Peyer's patch (tissue), 4 donors: ENCODE data around the gene CORO7. TPM values are rescaled to one million over a fixed set of nuclear protein-coding genes. Genes with fewer than 3 reads are reported as not detected.
A peak's percentile ranks its signal among the peaks of the same experiment; 100 is the strongest.

Experiments used
- DNase-seq, 3 donors: peaks; one replicate each; pipeline ENCODE4 v3.0.0-alpha.2; 2017 to 2019
- H3K27ac ChIP-seq, 4 donors: fragments of 200-600 bp; sonication (generic); one replicate each; pipeline ENCODE4 v1.5.1; 2016 to 2019
- H3K27me3 ChIP-seq, 2 donors: fragments of 200-600 bp; sonication (generic); one replicate each; pipeline ENCODE4 v1.5.1; 2019
- H3K36me3 ChIP-seq, 3 donors: fragments of 200-600 bp; sonication (generic); one replicate each; pipeline ENCODE4 v1.5.1; 2016 to 2019
- H3K4me1 ChIP-seq, 4 donors: fragments of 200-600 bp; sonication (generic); one replicate each; pipeline ENCODE4 v1.5.1; 2016 to 2019
- H3K4me3 ChIP-seq, 4 donors: fragments of 200-600 bp; sonication (generic); 1 replicate in 3 of 4; 2 replicates in 1 of 4; pipeline ENCODE4 v1.5.1; 2016 to 2019; ENCODE audit warnings: mild to moderate bottlenecking in 1 of 4
- H3K9me3 ChIP-seq, 4 donors: fragments of 200-600 bp; sonication (generic); one replicate each; pipeline ENCODE4 v1.5.1; 2016 to 2019; ENCODE audit warnings: mild to moderate bottlenecking in 1 of 4
- CTCF ChIP-seq, 6 experiments: fragments of 450-650 bp in 4 of 6; fragments of 200-600 bp in 2 of 6; sonication (generic) in 1 of 6; IDR thresholded peaks; one replicate each; pipeline ENCODE4 v1.5.1; 2017 to 2019; ENCODE audit warnings: antibody characterized with exemption in 6 of 6, mild to moderate bottlenecking in 3 of 6, moderate library complexity in 1 of 6
- POLR2A ChIP-seq, 2 donors: fragments of 450-650 bp; IDR thresholded peaks; one replicate each; pipeline ENCODE4 v1.5.1; 2017; ENCODE audit warnings: antibody characterized with exemption in 2 of 2, mild to moderate bottlenecking in 2 of 2, moderate library complexity in 2 of 2
- total RNA-seq, 4 donors: library from RNA; depleted of rRNA; stranded (reverse); fragments of >200 nt; gene quantifications; one replicate each; pipeline ENCODE4 v1.1.0, GENCODE V29; 2016

CORO7 gene
- total RNA-seq, 4 donors from 2014 or later, result 73.4 to 219 (median 110) TPM

GRCh38 chr16:4425378-4426020 lies 9.1 kb upstream of the CORO7 start, which contains the start of gene DNAJA3:
DNAJA3 (plus strand) TSS chr16:4425868; CDS start chr16:4425882, 14 bp downstream.
- no peaks in the 10 kb centered on the region for H3K27me3 ChIP-seq
- TF ChIP-seq POLR2A (IDR thresholded peaks at IDR 0.05) (peak; percentile 58 to 76), CTCF (IDR thresholded peaks at IDR 0.05) (peak in 3 of 6 experiments; percentile 5 to 21 (median 15))
- H3K4me1 ChIP-seq, result peaks cover 0 to 20% (median 6%) of the 10 kb centered on the region in 4 donors

GRCh38 chr16:4420505-4421105 lies 4.2 kb upstream of the CORO7 start:
- no peaks in the 10 kb centered on the region for H3K9me3 ChIP-seq
- TF ChIP-seq CTCF (IDR thresholded peaks at IDR 0.05) (no peak), POLR2A (IDR thresholded peaks at IDR 0.05) (no peak)
- H3K4me3 ChIP-seq, result no peak overlapping the region
- H3K4me1 ChIP-seq, result peaks cover 0 to 10% (median 2%) of the 10 kb centered on the region in 4 donors
- DNase-seq, result no peak
- H3K27me3 ChIP-seq, result no peaks in the 10 kb centered on the region
- H3K36me3 ChIP-seq, result no peaks in the 10 kb centered on the region
- peak overlapping the region in 2 of 4 donors; percentile 4 to 17 for H3K27ac ChIP-seq

More at GRCh38 chr16:4425378-4426020, 9.1 kb upstream of the CORO7 start, which contains the start of gene DNAJA3:
- peak; percentile 88 to 96 (median 92) for DNase-seq
- no peaks in the 10 kb centered on the region for H3K9me3 ChIP-seq
- peaks cover 0 to 6% (median 0%) of the 10 kb centered on the region in 3 donors for H3K36me3 ChIP-seq
- H3K4me3 ChIP-seq, result peak within 1 kb of the TSS; percentile 64 to 85 (median 78)
- peak within 1 kb of the TSS; percentile 92 to 98 (median 95) for H3K27ac ChIP-seq

- Histone ChIP-seq H3K4me3 (no peak overlapping the region), H3K4me1 (peaks cover 0 to 14% (median 7%) of the 10 kb centered on the region in 4 donors), H3K27me3 (no peaks in the 10 kb centered on the region), H3K27ac (no peak overlapping the region), H3K9me3 (no peaks in the 10 kb centered on the region), H3K36me3 (no peaks in the 10 kb centered on the region)
- TF ChIP-seq POLR2A (IDR thresholded peaks at IDR 0.05) (no peak), CTCF (IDR thresholded peaks at IDR 0.05) (no peak)
- DNase-seq, result no peak
These were observed 3.1 kb upstream of the CORO7 start for GRCh38 chr16:4419402-4419959.

GRCh38 chr16:4415538-4416199 lies 727 bp downstream of the CORO7 start:
- peak; percentile 74 to 86 (median 79) for DNase-seq
- Histone ChIP-seq H3K27me3 (no peaks in the 10 kb centered on the region), H3K9me3 (no peaks in the 10 kb centered on the region), H3K4me3 (peak overlapping the region; percentile 72 to 100 (median 85)), H3K4me1 (peaks cover 0 to 20% (median 7%) of the 10 kb centered on the region in 4 donors), H3K27ac (peak overlapping the region; percentile 92 to 98 (median 96)), H3K36me3 (peaks cover 0 to 16% (median 0%) of the 10 kb centered on the region in 3 donors)
- TF ChIP-seq CTCF (IDR thresholded peaks at IDR 0.05), result peak in 3 of 6 experiments; percentile 9 to 35 (median 30)
- TF ChIP-seq POLR2A (IDR thresholded peaks at IDR 0.05), result peak; percentile 37 to 43

GRCh38 chr16:4414187-4414917 lies 2.0 kb downstream of the CORO7 start:
- H3K27me3 ChIP-seq, result no peaks in the 10 kb centered on the region
- peak overlapping the region in 1 of 4 donors; percentile 93 for H3K4me3 ChIP-seq
- H3K36me3 ChIP-seq, result peaks cover 0 to 21% (median 0%) of the 10 kb centered on the region in 3 donors
- peaks cover 0 to 33% (median 7%) of the 10 kb centered on the region in 4 donors for H3K4me1 ChIP-seq
- H3K27ac ChIP-seq, result peak overlapping the region; percentile 92 to 98 (median 96)
- no peaks in the 10 kb centered on the region for H3K9me3 ChIP-seq
- peak in 2 of 3 donors; percentile 83 to 87 for DNase-seq
- no peak for TF ChIP-seq POLR2A (IDR thresholded peaks at IDR 0.05)
- TF ChIP-seq CTCF (IDR thresholded peaks at IDR 0.05), result no peak
